Astrocyte (in vitro differentiated cells and primary cell): Measurements from ENCODE around the gene PRPH. TPM values are rescaled to one million over a fixed set of nuclear protein-coding genes. Genes with fewer than 3 reads are reported as not detected.
"Not testable (repeated sequence)": the region's sequence is repeated elsewhere in the genome, so short reads cannot be mapped to it uniquely, and the experiment has no call there.

Experiments used
- DNase-seq: peaks from one replicate; pipeline ENCODE4 v3.0.0-alpha.2; 2010; ENCODE audit warnings: low read depth
- FAIRE-seq: peaks from 2 replicates; lab custom pipeline; 2011; peaks lifted over from hg19 to GRCh38; lab: Jason Lieb, UNC
- H2AFZ ChIP-seq: 2 replicates; pipeline ENCODE4 v1.6.0; 2012; ENCODE audit warnings: low read depth, low read length, inconsistent platforms
- H3K27ac ChIP-seq: 2 replicates; pipeline ENCODE4 v1.5.1; 2011; ENCODE audit warnings: low read depth, low read length, inconsistent platforms
- H3K27me3 ChIP-seq: 2 replicates; pipeline ENCODE4 v1.6.0; 2011; ENCODE audit warnings: low read length, inconsistent platforms; ENCODE audit not compliant: insufficient read depth
- H3K36me3 ChIP-seq: 2 replicates; pipeline ENCODE4 v1.5.1; 2011; ENCODE audit warnings: low read length, inconsistent platforms; ENCODE audit not compliant: insufficient read depth
- H3K4me1 ChIP-seq: 2 replicates; pipeline ENCODE4 v1.5.1; 2011; ENCODE audit warnings: low read length, inconsistent platforms; ENCODE audit not compliant: insufficient read depth
- H3K4me2 ChIP-seq: 2 replicates; pipeline ENCODE4 v1.6.0; 2012; ENCODE audit warnings: low read length, inconsistent platforms
- H3K4me3 ChIP-seq: 2 replicates; pipeline ENCODE4 v1.5.1; 2011; ENCODE audit warnings: low read depth, mild to moderate bottlenecking, low read length, inconsistent platforms; ENCODE audit not compliant: insufficient read depth
- H3K79me2 ChIP-seq: 2 replicates; pipeline ENCODE4 v1.6.0; 2012; ENCODE audit warnings: mild to moderate bottlenecking, low read length, inconsistent platforms; ENCODE audit not compliant: insufficient read depth
- H3K9ac ChIP-seq: 2 replicates; pipeline ENCODE4 v1.6.0; 2012; ENCODE audit warnings: mild to moderate bottlenecking, low read length, inconsistent platforms
- H3K9me3 ChIP-seq: 2 replicates; pipeline ENCODE4 v1.5.1; 2012; ENCODE audit warnings: low read depth, mild to moderate bottlenecking, low read length, inconsistent platforms; ENCODE audit not compliant: insufficient read depth
- H4K20me1 ChIP-seq: 2 replicates; pipeline ENCODE4 v1.6.0; 2012; ENCODE audit warnings: low read length, inconsistent platforms; ENCODE audit not compliant: insufficient read depth
- H3K27ac Mint-ChIP-seq: one replicate; pipeline ENCODE4 v1.8.0; 2021; ENCODE audit warnings: mild to moderate bottlenecking, mixed read lengths; ENCODE audit not compliant: unreplicated experiment
- H3K27me3 Mint-ChIP-seq: one replicate; pipeline ENCODE4 v1.8.0; 2021; ENCODE audit warnings: low read depth, mixed read lengths; ENCODE audit not compliant: unreplicated experiment
- H3K36me3 Mint-ChIP-seq: one replicate; pipeline ENCODE4 v1.8.0; 2021; ENCODE audit warnings: low read depth, mixed read lengths; ENCODE audit not compliant: unreplicated experiment
- H3K4me1 Mint-ChIP-seq: one replicate; pipeline ENCODE4 v1.8.0; 2021; ENCODE audit warnings: low read depth, mixed read lengths; ENCODE audit not compliant: unreplicated experiment
- H3K4me3 Mint-ChIP-seq: one replicate; pipeline ENCODE4 v1.8.0; 2021; ENCODE audit warnings: mild to moderate bottlenecking, moderate library complexity, mixed read lengths; ENCODE audit not compliant: unreplicated experiment
- H3K9me3 Mint-ChIP-seq: one replicate; pipeline ENCODE4 v1.8.0; 2021; ENCODE audit warnings: mild to moderate bottlenecking, mixed read lengths; ENCODE audit not compliant: unreplicated experiment
- CTCF ChIP-seq: IDR thresholded peaks from 2 replicates; pipeline ENCODE4 v1.5.1; 2011; ENCODE audit warnings: low read depth, mild to moderate bottlenecking, inconsistent platforms, low read length, moderate library complexity; ENCODE audit not compliant: insufficient read depth
- EZH2 ChIP-seq: IDR thresholded peaks from 2 replicates; pipeline ENCODE4 v1.6.1; 2012; ENCODE audit warnings: mild to moderate bottlenecking, low read length, inconsistent platforms; ENCODE audit not compliant: insufficient read depth
- total RNA-seq: library from RNA; stranded (reverse); gene quantifications from 2 replicates; pipeline ENCODE4 v1.2.1, GENCODE V29; 2021

Gene PRPH
- total RNA-seq, 1 donor from 2014 or later = not detected

- H3K27me3 ChIP-seq = no peaks in the 10 kb centered on the region
- no peak overlapping the region for H2AFZ ChIP-seq
- H3K79me2 ChIP-seq = no peaks in the 10 kb centered on the region
- Mint-ChIP-seq H3K27me3 (peaks cover 3% of the 10 kb centered on the region), H3K27ac (no peak overlapping the region), H3K4me1 (peaks cover 3% of the 10 kb centered on the region), H3K4me3 (no peak overlapping the region), H3K36me3 (no peaks in the 10 kb centered on the region), H3K9me3 (no peaks in the 10 kb centered on the region)
- no peak overlapping the region for H3K9ac ChIP-seq
- no peak overlapping the region for H3K4me3 ChIP-seq
- no peak overlapping the region for H3K27ac ChIP-seq
- FAIRE-seq = no peak
- no peaks in the 10 kb centered on the region for H3K4me1 ChIP-seq
- DNase-seq = peak; percentile 64
- no peaks in the 10 kb centered on the region for H3K9me3 ChIP-seq
- TF ChIP-seq EZH2 (no peak), CTCF (no peak)
- no peaks in the 10 kb centered on the region for H4K20me1 ChIP-seq
- no peaks in the 10 kb centered on the region for H3K36me3 ChIP-seq
- H3K4me2 ChIP-seq = no peak overlapping the region
These were observed 41.8 kb upstream of the PRPH start for GRCh38 chr12:49253033-49253623.

GRCh38 chr12:49255456-49255855 is 39.5 kb upstream of the PRPH start:
- not testable (repeated sequence) for H3K4me3 Mint-ChIP-seq, H3K4me1 Mint-ChIP-seq, H3K27ac ChIP-seq, H3K36me3 Mint-ChIP-seq, H3K79me2 ChIP-seq, DNase-seq, H3K9ac ChIP-seq, H3K27me3 Mint-ChIP-seq, H3K9me3 Mint-ChIP-seq, H3K4me3 ChIP-seq, FAIRE-seq, H2AFZ ChIP-seq, H3K27ac Mint-ChIP-seq, H3K4me2 ChIP-seq, H3K27me3 ChIP-seq, H3K36me3 ChIP-seq, H3K9me3 ChIP-seq, H4K20me1 ChIP-seq
- peaks cover 11% of the 10 kb centered on the region for H3K4me1 ChIP-seq

- no peaks in the 10 kb centered on the region for H4K20me1 ChIP-seq
- Mint-ChIP-seq H3K4me3 (no peak overlapping the region), H3K9me3 (no peaks in the 10 kb centered on the region), H3K4me1 (peaks cover 9% of the 10 kb centered on the region), H3K36me3 (no peaks in the 10 kb centered on the region), H3K27ac (no peak overlapping the region), H3K27me3 (peaks cover 3% of the 10 kb centered on the region)
- H2AFZ ChIP-seq = no peak overlapping the region
- H3K4me1 ChIP-seq = peaks cover 14% of the 10 kb centered on the region
- FAIRE-seq = no peak
- no peaks in the 10 kb centered on the region for H3K27me3 ChIP-seq
- no peak for DNase-seq
- H3K79me2 ChIP-seq = no peaks in the 10 kb centered on the region
- H3K27ac ChIP-seq = no peak overlapping the region
- H3K36me3 ChIP-seq = no peaks in the 10 kb centered on the region
- TF ChIP-seq CTCF (no peak), EZH2 (no peak)
- H3K9ac ChIP-seq = no peak overlapping the region
- H3K4me3 ChIP-seq = no peak overlapping the region
- no peaks in the 10 kb centered on the region for H3K9me3 ChIP-seq
- H3K4me2 ChIP-seq = no peak overlapping the region
These were observed 38.9 kb upstream of the PRPH start for GRCh38 chr12:49255857-49256637.

GRCh38 chr12:49257508-49258184 is 37.3 kb upstream of the PRPH start:
- H3K36me3 ChIP-seq, FAIRE-seq, H3K4me3 ChIP-seq, H3K4me1 Mint-ChIP-seq, DNase-seq, H3K9me3 ChIP-seq, H3K79me2 ChIP-seq, H3K27ac Mint-ChIP-seq, H3K4me2 ChIP-seq, H3K36me3 Mint-ChIP-seq, H3K9ac ChIP-seq, H3K9me3 Mint-ChIP-seq, H2AFZ ChIP-seq, H3K27me3 ChIP-seq, H4K20me1 ChIP-seq, H3K27ac ChIP-seq, H3K27me3 Mint-ChIP-seq, H3K4me3 Mint-ChIP-seq: not testable (repeated sequence)
- peaks cover 20% of the 10 kb centered on the region for H3K4me1 ChIP-seq
